Cardiac ventricle fibroblast (primary cell): ENCODE data around the gene NUDT21. TPM values are rescaled to one million over a fixed set of nuclear protein-coding genes. Genes with fewer than 3 reads are reported as not detected.

ENCODE experiments used
- total RNA-seq: library from RNA; depleted of rRNA; stranded (reverse); fragments of >200 nt; gene quantifications from 2 replicates; pipeline ENCODE4 v1.2.3, GENCODE V29; 2015

Gene NUDT21
- total RNA-seq, result 55.3 and 57.7 TPM in 2 replicates

DNA sequence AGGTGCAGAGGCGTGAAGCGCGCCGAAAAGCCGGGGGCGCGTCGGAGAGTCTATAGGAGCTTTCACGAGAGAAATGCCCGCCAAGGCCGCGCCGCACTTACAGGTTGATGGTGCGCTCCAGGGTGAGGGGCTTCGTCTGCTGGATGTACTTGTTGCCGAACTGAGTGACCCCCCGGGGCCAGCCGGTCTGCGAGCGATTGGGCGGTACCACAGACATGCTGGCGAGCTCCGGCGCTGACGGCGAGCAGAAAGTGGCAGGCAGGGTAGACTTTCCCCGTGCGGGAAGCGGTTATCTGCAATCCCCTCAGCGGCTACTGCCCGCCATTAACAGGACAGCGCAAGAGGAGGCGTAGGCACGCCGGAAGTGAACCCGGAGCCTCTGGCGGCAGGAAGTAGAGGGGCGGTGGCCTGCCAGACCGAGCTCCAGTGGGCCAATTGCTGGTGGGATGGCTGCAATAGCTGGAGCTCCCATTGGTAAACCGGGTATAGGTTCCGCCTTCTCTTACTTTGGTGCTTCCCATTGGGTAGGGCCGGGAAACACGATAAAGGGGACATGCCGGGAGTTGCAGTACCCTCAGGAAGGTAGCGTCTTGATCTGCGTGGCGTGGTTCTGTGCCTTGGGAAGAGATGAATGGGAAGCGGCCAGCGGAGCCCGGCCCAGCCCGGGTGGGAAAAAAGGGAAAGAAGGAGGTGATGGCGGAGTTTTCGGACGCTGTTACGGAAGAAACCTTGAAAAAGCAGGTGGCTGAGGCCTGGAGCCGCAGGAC lies at the start of gene NUDT21, which contains the start of gene OGFOD1:
Gene NUDT21 (minus strand): TSS at position 347 of the 767 bp plus-strand sequence. CDS start 130 bp downstream, at position 217.
Gene OGFOD1 (plus strand): TSS at position 569 of the 767 bp plus-strand sequence. CDS start 59 bp downstream, at position 628.

DNA sequence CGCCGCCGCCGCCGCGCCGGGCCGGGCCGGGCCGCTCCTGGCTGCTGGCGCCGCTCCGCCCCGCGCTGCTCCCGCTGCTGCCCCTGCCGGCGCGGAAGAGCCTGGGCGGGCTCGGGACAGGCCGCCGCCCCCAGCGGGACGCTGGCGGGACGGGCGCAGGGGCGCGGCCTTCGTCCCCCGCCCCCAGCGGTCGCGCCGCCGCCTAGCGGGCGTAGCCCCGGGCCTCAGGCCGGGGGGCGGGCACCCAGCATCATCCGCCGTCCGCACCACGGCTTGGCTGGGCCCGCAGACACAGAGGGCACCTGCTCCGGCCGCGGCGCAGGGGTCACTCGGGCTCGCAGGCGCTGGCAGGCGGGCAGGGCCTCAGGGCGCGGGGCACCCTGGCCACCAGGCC lies 25.7 kb downstream of the NUDT21 start, which contains the start of gene AMFR:
Gene AMFR (minus strand): TSS at position 107 of the 394 bp plus-strand sequence. CDS start 218 bp downstream, outside the sequence.

Other genes with a start within 250 kb of the NUDT21 start
- gene AMFR, start 25.8 kb downstream of the NUDT21 start, total RNA-seq, result 144 and 199 TPM in 2 replicates
- gene OGFOD1, start 222 bp upstream of the NUDT21 start, total RNA-seq, result 34.9 and 48.7 TPM in 2 replicates
- 26.3 and 31.0 TPM in 2 replicates for gene BBS2, start 68.7 kb upstream of the NUDT21 start, total RNA-seq
- not detected in 2 replicates for gene MT4, start 113.7 kb upstream of the NUDT21 start, total RNA-seq
- gene MT3, start 138.2 kb upstream of the NUDT21 start, total RNA-seq, result not detected in 2 replicates
- 53.2 and 74.9 TPM in 2 replicates for gene MT2A, start 157.3 kb upstream of the NUDT21 start, total RNA-seq
- gene MT1E, start 174.4 kb upstream of the NUDT21 start, total RNA-seq, result 76.8 and 81.5 TPM in 2 replicates
- 0.24 TPM in 1 of 2 replicates, not detected in the other for gene MT1M, start 181.3 kb upstream of the NUDT21 start, total RNA-seq
- 0.88 TPM in 1 of 2 replicates, not detected in the other for gene MT1A, start 187.3 kb upstream of the NUDT21 start, total RNA-seq
- gene MT1B, start 200.6 kb upstream of the NUDT21 start, total RNA-seq, result not detected in 2 replicates
- 0.29 TPM in 1 of 2 replicates, not detected in the other for gene MT1F, start 206.6 kb upstream of the NUDT21 start, total RNA-seq
- 13.4 TPM in 1 of 2 replicates, not detected in the other for gene MT1G, start 216.7 kb upstream of the NUDT21 start, total RNA-seq
- gene MT1H, start 218.5 kb upstream of the NUDT21 start, total RNA-seq, result not detected in 2 replicates
- gene MT1X, start 231.1 kb upstream of the NUDT21 start, total RNA-seq, result 32.3 and 66.0 TPM in 2 replicates